Stimulated activated CD8-positive, alpha-beta memory T cell treated with anti-CD3 and anti-CD28 coated beads, Interleukin-4, amount 100 ng/mL, for 48 hours (primary cell): ENCODE measurements around the gene CCL4L2.
"Not testable (repeated sequence)": the region's sequence is repeated elsewhere in the genome, so short reads cannot be mapped to it uniquely, and the experiment has no call there.

ENCODE experiments used
- DNase-seq: peaks from one replicate; pipeline ENCODE4 v3.0.0-alpha.2; 2020

The CCL4L2 gene

GRCh38 chr17:36222967-36223366 lies 12.1 kb downstream of the CCL4L2 start:
- peak; percentile 14 for DNase-seq

- peak; percentile 54 for DNase-seq
Measured at GRCh38 chr17:36229644-36230043, 18.8 kb downstream of the CCL4L2 start.

- DNase-seq = not testable (repeated sequence)
Measured at GRCh38 chr17:36242046-36242445, 31.2 kb downstream of the CCL4L2 start.
